Fibroblast of lung (primary cell): ENCODE results near the gene PPM1H.

Experiments used
- EZH2 ChIP-seq: IDR thresholded peaks from 2 replicates; pipeline ENCODE4 v1.5.1; 2012; ENCODE audit warnings: low read length, control low read depth, mild to moderate bottlenecking; ENCODE audit errors: missing control alignments
- TF ChIP-seq, protein P1 (sequence below), 2 donors: IDR thresholded peaks in 1 of 2; conservative IDR thresholded peaks in 1 of 2; 1 replicate in 1 of 2; 2 replicates in 1 of 2; pipeline ENCODE4 v1.5.1; 2011 to 2012; ENCODE audit warnings: low read length in 2 of 2, control low read depth in 1 of 2, inconsistent platforms in 1 of 2, low read depth in 1 of 2, mild to moderate bottlenecking in 1 of 2

DNA sequence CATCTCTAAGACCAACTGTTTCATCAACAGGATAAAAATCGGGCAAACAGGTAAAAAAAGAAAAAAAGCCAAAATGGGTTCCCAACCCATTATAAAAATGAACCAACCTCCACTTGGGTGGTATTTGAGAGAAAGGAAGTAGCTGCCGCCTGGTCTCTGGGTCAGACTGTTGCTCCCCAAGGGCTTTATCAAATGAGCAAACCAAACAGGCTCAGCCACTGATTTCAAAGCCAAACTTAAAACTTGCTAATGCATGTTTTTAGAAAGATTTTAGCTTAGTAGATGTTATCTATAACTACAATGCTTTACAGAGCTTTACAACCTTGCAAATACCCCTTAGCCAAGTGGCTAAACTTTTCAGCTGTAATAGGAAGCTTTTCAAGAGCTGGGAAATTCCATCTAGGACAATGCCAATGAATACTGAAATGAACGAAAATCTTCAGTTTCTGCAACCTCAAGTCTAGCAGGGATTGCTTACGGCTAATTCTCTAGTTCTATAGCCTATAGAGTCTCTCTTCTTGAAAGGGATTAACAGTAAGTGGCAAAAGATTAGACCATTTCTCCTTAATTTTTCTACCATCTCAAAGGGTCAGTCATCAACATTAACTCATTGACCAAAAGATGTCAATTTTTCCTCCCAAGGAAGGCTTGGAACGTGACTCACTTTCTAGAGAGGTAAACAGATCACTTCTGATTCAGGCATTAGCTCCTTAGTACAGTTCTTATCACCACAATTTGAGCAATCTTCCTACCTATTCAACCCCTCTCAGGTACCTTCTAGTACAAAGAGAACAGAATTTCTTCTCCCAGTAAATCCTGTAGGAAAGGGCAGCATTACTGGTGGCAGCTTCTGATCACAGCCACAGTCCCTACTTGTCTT lies 4.2 kb downstream of the PPM1H start:
- TF ChIP-seq, protein P1, sequence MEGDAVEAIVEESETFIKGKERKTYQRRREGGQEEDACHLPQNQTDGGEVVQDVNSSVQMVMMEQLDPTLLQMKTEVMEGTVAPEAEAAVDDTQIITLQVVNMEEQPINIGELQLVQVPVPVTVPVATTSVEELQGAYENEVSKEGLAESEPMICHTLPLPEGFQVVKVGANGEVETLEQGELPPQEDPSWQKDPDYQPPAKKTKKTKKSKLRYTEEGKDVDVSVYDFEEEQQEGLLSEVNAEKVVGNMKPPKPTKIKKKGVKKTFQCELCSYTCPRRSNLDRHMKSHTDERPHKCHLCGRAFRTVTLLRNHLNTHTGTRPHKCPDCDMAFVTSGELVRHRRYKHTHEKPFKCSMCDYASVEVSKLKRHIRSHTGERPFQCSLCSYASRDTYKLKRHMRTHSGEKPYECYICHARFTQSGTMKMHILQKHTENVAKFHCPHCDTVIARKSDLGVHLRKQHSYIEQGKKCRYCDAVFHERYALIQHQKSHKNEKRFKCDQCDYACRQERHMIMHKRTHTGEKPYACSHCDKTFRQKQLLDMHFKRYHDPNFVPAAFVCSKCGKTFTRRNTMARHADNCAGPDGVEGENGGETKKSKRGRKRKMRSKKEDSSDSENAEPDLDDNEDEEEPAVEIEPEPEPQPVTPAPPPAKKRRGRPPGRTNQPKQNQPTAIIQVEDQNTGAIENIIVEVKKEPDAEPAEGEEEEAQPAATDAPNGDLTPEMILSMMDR (conservative IDR thresholded peaks at IDR 0.05 in 1 of 2, IDR thresholded peaks at IDR 0.05 in 1 of 2; ENCODE audit: low read depth in 1 of 2, low read length in 2 of 2) = no peak
- no peak for TF ChIP-seq EZH2
